HL-60/S4 (cell line): Measurements from ENCODE around the gene RPE.

Experiments used
- in situ Hi-C: fragments of 300-500 bp; cut with MboI; formaldehyde crosslinking; loops from 2 replicates; pipeline ENCODE4 v1.14.3; 2022; ENCODE audit warnings: low sequenced_read_pairs

RPE gene

DNA sequence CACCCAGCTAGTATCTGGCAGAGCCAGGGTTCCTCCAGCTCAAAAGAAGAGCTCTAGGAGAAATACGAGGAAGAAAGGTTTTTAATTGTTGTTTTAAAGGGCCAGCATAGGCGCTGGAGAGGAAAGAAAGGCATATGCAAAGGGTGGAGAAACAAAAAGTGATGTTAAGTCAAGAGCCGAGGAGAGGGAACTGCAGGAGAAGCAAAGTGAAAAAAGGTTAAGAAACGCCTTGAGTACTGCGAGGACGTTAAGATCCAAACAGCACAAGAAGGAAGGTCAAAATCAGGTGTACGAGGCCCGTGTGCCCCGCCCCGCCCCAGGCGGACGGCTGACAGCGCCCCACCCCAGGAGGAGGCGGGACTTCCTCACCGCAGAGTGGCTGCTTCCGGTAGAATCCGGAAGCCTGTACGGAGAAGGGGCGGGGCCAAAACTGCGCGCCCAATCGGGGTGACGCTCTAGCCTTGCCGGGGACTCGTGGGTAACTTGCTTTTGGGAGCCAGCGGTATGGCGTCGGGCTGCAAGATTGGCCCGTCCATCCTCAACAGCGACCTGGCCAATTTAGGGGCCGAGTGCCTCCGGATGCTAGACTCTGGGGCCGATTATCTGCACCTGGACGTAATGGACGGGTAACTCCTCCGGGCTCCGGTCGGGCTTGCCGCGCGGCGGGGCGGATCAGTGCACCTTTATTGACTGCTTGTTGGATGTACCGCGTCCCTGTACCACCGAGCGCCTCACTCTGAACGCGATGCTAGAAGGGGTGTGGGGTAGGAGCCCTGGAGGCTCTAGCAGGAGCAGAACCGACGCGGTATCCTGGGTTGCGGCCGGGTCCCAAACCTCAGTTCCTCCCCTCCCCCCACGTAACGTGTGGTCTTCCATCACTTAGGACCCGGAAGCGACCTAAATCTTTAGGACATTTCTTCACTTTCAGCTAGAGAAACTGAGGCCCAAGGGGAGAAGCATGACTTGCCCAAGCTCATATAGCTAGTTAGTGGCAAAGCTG, at the start of gene RPE:
Gene RPE (plus strand): TSS at position 481 of the 1,000 bp plus-strand sequence. CDS start 24 bp downstream, at position 505.
- in situ Hi-C loops = no loop called here

DNA sequence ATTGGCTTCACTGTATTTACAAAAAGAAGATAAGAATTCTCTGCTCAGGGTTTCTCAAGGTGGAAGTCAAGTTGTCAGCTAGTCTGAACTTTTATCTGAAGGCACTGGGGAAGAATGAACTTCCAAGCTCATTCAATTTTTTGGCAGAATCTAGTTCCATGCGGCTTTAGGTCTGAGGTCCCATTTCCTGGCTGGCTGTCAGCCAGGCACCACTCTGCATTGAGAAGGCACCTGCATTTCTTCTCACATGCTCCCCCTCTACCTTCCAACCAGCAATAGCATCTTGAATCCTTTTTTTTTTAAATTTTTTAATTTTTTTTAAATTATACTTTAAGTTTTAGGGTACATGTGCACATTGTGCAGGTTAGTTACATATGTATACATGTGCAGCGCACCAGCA, 46.2 kb upstream of the RPE start:
- in situ Hi-C loops = loop anchor here (25.0 kb wide), 1 partner anchor 619 kb away; no protein-coding TSS in a partner anchor

DNA sequence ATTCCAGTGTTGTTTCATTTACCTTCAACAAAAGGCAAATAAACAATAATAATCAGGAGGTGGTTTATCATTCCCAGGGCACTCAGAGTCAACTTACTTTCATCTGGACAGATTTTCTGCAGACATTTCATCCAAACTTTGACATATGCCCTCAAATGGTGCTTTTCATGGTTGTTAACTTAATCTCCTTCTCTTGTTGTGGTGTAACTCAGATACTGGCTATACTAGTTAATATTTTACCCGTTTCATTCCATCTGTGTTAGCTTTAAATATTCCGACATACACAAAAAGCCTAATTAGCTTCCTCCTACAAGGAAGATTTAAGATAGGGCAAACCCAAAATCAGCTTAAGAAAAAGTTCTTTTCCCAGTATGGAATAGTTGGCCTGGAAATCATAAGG, 44.4 kb upstream of the RPE start:
- in situ Hi-C loops = loop anchor here (25.0 kb wide), 1 partner anchor 621 kb away; no protein-coding TSS in a partner anchor

DNA sequence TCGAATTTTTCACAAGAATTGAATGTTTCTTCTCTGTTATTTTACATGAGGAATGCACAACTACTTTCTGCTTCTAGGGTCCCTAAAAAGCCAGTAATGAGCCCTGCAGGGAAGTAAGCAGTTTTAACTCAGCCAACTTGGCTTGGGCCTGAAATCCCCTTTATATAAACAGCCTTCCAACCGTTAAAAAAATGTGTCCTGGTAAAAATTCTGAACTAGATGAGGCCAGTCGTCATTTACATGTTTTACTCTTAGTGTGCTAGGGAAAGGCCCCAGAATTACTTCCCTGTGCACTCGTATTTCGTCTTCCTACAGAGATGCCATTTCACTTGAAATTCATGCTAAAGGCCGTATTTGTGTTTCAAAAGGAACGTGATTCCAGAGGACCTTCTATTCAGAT, 42.4 kb upstream of the RPE start:
- in situ Hi-C loops = loop anchor here (25.0 kb wide), 1 partner anchor 623 kb away; no protein-coding TSS in a partner anchor

DNA sequence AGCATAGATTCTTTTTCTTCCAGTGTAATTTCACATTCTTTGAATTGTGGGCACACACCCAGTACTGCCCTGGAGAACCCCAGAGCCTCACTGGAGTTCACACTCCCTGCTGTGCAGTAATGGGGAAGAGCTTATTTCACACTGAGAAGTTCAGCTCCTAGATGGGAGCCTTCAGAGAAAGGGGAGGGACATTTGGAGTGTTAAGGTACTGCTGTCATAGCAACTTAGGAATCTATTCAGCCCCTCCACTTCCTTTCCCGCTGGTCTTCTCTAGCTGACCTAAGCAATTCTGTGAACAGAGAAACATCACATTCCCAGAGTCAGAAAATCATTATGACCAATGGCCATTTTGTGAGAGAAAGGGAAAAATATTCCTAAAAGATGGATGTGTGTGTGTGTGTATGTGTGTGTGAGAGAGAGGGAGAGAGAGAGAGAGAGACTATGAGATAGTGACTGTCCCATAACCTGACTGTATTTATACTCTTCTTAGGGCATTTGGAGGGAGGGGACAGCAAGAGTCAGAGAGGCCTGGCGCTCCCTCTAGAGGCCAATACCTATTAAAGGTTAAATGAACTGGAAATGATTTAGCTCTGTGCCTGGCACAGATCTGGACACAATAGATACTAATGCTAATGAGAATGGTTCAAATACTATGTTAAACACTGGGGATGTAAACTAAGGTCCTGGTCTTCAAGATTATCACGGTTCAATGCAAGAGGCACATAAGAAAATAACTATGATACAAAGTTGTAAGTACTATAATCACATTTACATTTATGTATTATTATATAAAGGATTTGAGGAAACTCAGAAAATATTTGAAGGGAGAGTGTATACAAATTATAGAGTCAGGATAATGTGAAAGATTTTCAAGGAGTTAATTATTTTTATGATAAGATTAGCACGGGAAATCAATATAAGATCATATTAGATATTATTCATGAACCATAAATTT, 41.5 kb upstream of the RPE start:
- in situ Hi-C loops = loop anchor here (25.0 kb wide), 1 partner anchor 624 kb away; no protein-coding TSS in a partner anchor

DNA sequence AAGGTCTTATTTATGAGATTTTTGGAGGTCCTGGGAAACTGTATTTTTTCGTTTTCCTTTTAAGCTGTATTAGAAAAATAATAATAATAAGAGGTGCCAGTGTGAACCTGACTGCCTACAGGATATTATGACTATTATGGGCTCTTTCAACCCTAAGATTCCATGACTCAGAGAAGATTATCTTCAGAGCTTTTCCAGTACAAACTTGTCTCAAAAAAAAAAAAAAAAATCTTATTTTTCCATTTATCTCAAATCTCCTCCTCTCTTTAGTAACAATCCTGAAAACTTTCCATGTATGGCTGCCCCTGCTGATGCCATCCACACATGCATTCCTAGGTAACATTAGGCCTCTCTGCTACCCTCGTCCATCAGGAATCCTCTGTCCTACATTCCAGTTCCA, 36.7 kb upstream of the RPE start:
- in situ Hi-C loops = loop anchor here (25.0 kb wide), 1 partner anchor 628 kb away; no protein-coding TSS in a partner anchor

DNA sequence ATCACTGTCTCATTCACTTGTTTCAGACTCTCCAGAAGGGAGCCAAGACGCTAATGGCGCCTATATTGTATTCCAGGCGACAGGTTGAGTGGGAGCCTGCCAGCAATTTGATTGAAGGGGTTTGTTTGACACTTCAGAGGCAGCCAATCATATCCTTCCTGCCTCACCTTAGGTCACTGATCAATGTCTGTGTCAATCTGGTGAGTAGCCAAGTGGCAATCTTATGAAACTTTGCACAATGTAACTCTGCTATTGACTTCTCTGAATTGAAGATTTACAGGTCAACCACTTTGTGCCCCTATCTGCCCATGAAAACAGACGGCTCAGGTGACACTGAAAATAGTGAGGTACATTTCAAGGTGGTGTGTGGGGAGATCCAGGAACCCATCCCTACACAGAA, 32.7 kb upstream of the RPE start:
- in situ Hi-C loops = loop anchor here (5.0 to 25.0 kb wide), 2 partner anchors 228 to 632 kb away; no protein-coding TSS in a partner anchor

DNA sequence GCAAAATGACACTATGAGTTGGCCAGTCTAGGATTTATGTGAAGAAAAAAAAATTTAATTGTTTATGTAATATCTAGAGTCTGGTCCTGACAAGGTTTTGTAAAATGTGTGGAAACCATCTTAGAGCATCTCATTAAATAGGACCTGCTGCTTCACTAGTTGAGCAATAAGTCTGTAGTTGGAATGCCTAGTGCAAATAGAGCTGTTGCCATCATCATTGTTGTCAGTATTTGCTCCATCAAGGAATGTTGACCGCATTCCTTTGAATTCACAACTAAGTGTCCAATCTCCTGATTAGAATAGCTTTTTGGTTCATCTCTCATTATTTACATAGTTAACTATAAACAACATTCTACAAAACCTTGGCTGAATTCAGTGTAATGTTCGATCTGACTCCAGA, 32.2 kb upstream of the RPE start:
- in situ Hi-C loops = loop anchor here (5.0 to 25.0 kb wide), 2 partner anchors 227 to 633 kb away; no protein-coding TSS in a partner anchor

DNA sequence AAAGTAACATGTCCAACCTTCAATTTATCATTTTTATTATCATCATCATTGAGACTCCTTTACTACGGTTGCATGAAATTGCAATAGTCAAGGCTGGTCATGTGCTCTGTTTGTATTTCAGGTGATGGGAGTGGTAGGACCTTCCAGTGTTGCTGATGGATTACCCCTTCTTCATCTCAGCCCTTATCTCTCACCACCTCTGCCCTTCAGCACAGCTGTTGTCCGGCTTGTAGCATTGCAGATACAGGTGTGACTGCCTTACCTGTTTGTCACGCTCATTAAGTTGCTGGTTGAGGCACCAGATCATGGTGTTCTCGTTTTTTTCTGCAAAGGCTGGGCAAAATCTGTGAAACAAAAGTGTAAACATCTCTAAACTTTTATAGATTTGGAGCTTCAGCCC, 31.7 kb upstream of the RPE start:
- in situ Hi-C loops = loop anchor here (5.0 to 25.0 kb wide), 2 partner anchors 227 to 633 kb away; no protein-coding TSS in a partner anchor

DNA sequence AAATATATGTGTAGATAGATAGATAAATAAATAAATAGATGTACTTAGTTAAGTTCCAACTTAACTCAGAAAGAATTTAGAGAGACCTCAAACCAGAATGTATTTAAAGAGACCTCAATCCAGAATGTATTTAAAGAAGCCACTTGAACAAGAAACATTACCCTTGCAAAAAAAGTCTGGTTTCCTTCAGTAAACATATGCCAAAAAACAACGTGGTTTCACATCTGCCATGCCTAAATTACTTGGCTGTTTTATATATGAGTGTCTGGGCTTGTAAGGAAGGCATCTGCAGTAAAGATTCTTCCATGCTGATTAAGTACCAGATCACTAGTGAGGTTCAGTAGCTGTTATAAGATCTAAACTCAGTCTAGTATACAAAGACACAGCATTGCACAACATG, 29.1 kb upstream of the RPE start:
- in situ Hi-C loops = loop anchor here (5.0 to 25.0 kb wide), 2 partner anchors 224 to 636 kb away; no protein-coding TSS in a partner anchor

DNA sequence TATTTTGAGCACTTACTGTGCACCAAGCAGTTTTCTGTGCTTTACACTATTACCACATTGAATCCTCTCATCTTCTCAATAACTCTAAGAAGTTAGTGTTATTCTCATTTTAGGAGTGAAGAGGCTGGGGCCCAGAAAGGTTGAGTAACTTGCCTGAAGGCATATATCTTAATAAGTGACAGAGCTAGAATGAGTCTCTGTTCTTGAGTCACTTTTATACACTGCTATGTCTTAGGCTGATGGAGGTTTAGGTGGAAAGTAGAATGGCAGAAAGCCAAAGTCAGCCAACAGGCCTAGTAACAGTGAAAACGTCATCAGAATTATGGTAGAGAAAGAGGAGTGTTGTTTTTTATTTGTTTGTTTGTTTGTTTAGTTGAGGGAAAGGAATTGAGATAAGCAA, 27.9 kb upstream of the RPE start:
- in situ Hi-C loops = loop anchor here (5.0 to 25.0 kb wide), 2 partner anchors 223 to 637 kb away; no protein-coding TSS in a partner anchor

DNA sequence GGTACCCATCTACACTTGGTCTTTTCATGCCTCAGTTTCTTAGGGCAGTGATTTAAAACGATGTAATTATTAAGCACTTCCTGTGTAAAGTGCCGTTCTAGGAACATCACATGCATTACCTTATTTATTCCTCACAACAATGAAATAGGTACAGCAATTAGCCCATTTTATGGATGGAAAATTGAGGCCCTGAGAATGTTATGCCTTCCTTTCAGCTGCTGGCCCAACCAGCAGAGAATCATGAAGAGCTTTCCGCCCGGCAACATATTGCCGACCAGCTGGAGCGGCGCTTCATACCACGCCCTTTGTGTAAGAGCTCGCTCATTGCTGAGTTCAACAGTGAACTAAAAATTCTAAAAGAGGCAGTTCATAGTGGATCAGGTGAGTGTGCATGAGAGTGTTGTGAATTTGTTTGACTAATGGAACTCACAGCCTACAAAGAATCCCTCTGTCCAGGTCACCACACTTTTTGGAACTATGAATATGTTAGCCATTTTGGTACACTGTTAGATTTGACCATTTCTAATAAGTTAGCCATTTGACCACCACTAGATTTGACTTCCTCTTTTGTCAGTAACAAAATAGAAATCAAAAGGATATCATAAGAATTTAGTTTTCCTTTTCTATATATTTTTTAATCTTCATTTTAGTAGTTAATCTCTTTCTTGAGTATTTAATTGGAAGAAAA, 25.6 kb upstream of the RPE start:
- in situ Hi-C loops = no loop called here

DNA sequence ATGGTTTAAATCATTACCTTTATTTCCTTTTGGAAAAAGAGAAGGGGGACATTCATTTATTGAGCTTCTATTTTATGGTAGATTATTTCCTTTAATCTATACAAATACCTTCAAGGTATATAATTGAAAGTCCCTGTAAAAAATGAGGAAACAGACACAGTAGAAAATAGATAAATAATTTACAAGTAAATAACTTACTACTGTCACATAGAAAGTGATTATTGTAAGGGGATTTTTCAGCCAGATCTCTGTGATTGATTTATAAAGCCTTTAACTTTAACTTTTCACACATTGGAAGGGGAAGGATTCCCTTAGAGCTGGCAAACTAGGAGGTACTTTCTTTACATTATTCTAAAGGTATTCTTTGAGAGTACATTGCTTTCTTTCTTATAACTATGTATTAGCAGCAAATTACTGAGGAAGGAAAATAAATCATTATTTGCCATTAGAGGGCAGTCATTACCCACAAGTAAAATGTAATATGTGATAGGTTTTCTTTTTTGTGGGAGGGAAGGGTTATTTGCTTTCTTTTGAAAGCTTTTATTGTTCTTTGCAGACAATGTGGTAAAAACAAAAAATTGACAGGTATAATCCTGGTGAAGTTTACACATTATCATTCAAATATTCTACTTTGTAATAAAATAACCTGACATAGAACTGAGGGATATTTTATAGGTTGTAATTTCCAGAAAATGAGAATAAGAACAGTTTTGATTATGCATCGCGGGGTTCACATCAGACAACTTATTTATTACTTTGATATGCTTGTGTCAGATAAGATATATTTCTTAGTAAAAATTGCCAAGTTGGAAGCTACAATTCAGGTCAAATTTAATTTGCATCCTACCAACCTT, 24.8 kb upstream of the RPE start:
- in situ Hi-C loops = no loop called here

DNA sequence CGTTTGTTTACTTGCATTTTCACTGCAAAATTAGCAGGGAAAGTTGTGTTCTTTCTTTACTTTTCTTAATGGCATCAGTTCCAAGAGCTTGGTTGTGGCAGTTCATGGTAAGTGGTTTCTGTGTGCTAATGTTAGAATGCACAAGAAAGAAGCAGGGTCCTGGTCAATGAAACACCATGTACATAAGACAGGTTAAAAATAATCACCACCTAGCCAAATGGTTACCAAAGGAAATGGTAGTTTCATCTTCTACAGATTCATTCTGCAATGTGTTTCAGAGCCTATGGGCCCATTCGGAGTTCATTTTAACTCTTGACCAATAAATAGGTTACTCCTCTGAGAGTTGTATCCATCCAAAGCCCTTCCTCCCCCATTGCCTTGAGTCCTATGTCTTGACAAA, 18.1 kb upstream of the RPE start:
- in situ Hi-C loops = no loop called here

DNA sequence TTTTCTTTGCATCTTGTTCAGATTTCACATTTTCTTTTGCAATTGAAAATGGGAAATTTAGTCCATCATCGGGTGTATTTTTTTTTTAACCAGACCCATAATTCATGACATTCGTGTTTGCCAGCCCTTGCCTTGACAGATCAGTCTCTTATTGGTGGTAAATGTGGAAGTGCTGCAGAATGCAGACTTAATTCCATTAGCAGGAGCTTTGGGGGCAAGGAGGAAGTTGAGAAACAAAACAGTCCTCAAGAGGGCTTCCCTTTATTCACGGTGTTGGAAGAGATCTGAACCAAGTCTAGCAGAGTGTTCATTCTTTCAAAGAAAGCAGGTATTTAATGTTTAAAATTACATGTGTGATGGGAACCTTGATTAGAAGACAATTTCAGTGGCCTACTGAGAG, 16.6 kb upstream of the RPE start:
- in situ Hi-C loops = no loop called here

DNA sequence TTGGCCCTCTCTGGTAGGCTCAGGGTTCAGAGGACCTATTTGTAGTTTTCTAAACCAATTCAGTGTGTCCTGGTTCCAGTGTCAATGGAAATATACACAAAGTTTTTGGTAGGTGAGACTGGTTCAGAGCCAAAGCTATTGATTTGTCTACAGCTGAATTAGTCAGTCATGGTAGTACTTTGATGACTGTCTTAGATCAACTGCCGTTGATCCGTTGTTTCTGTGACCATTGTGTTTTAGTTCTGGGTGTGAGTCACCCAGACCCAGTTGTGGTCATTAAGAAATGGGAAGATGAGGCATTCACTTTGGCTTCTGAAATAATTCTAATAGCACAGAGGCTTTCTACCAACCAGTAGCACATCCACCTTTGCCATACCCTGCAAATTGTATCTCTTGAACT, 16.0 kb upstream of the RPE start:
- in situ Hi-C loops = no loop called here

DNA sequence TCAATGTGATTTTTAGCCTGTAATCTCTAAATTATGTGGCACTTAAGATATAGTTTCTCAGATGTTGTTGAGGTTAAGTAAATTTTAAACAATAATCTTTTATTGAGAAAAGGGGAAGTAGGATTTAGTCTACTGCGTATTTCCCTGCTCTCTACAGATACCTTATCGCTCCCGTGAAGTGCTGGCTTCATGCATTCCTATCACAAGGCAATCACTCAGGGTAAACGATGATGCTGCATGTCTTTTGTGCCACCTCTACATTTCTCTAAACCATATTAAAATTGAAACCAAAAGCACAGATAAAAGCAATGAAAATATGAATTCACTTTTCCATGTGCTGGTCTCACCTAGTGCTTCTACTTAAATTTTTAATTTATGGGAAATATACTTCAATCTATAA, 14.4 kb upstream of the RPE start:
- in situ Hi-C loops = no loop called here

DNA sequence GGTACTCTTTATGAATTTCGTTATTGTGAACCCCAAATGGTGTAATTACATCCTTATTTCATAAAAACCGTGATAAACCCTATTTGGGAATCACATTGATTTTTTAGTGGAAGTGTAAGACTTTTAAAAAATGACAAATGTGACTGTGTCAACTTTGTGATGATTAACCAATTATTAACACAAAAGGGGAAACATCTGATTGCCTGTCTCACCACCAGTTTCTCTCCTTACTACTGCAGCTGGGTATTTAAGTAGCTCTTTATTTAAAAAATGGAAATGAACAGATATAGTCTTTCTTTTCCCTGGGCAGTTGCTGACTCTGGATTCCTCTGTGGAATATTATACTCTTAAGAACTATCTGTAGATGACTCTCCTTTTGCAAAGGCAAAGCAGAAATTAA, 11.6 kb upstream of the RPE start:
- in situ Hi-C loops = no loop called here

DNA sequence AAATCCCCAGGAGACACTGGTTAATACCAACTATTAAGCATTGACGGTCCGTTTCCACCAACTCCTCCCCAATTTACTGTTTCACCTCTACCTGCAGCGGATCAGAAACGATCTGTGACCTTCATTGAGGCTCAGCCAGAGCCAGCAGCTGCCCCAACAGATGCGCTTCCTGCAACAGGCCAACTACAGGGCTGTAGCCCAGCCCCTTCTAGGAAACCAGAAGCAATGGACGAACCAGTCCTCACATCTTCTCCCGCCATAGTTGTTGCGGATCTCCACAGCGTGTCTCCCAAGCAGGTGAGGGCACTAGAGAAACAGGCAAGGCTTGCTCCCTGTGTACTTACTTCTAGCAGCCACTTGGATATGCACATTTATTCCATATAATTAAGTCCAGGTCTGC, 8.5 kb upstream of the RPE start:
- in situ Hi-C loops = no loop called here
